ENCODE data around the gene ERLEC1. TPM values are rescaled to one million over a fixed set of nuclear protein-coding genes. Genes with fewer than 3 reads are reported as not detected.

The ERLEC1 gene
- total RNA-seq, 1 donor from 2014 or later = 22.2 TPM

GRCh38 chr2:53859206-53860181 lies 72.7 kb downstream of the ERLEC1 start, which contains the start of gene GPR75:
TSS of gene GPR75 (minus strand) at chr2:53859967. CDS start at chr2:53854756, 5,211 bp downstream.
- H3K27ac Mint-ChIP-seq (ENCODE audit: unreplicated experiment) = no peak within 1 kb of the TSS
- no peaks in the 10 kb centered on the region for H3K9me3 Mint-ChIP-seq
- no peak for DNase-seq (ENCODE audit: low read depth, low spot score)
- H3K4me1 Mint-ChIP-seq = no peaks in the 10 kb centered on the region
- no peak within 1 kb of the TSS for H3K4me3 Mint-ChIP-seq
- no peaks in the 10 kb centered on the region for H3K27me3 Mint-ChIP-seq (ENCODE audit: low read depth)
- H3K36me3 Mint-ChIP-seq (ENCODE audit: low read depth) = peaks cover 19% of the 10 kb centered on the region
- TF ChIP-seq CTCF (conservative IDR thresholded peaks at IDR 0.05) = no peak

DNA sequence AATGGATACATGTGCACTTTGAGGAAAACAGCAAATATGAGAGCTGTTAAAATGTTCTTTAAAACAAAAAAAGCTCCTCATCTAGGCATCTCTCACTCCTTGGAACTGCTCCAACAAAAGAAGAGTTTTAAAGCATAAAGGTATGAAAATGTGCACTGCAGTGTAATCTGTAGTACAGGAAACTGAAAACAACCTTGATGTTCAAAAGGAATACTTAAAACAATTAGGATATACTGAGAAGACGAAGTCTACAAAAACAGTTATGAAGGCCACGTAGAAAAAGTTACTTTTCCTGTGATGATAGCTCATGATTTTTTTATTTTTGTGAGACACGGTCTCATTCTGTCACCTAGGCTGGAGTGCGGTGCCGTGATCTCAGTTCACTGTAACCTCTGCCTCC lies 75.0 kb downstream of the ERLEC1 start:
- no peaks in the 10 kb centered on the region for H3K27me3 Mint-ChIP-seq (ENCODE audit: low read depth)
- no peak overlapping the region for H3K27ac Mint-ChIP-seq (ENCODE audit: unreplicated experiment)
- no peak overlapping the region for H3K4me3 Mint-ChIP-seq
- no peak for TF ChIP-seq CTCF (conservative IDR thresholded peaks at IDR 0.05)
- no peaks in the 10 kb centered on the region for H3K4me1 Mint-ChIP-seq
- H3K9me3 Mint-ChIP-seq = no peaks in the 10 kb centered on the region
- DNase-seq (ENCODE audit: low read depth, low spot score) = no peak
- peaks cover 23% of the 10 kb centered on the region for H3K36me3 Mint-ChIP-seq (ENCODE audit: low read depth)

- H3K4me1 Mint-ChIP-seq = no peaks in the 10 kb centered on the region
- no peak overlapping the region for H3K27ac Mint-ChIP-seq (ENCODE audit: unreplicated experiment)
- no peaks in the 10 kb centered on the region for H3K9me3 Mint-ChIP-seq
These were observed 76.8 kb downstream of the ERLEC1 start for GRCh38 chr2:53863538-53864227.

DNA sequence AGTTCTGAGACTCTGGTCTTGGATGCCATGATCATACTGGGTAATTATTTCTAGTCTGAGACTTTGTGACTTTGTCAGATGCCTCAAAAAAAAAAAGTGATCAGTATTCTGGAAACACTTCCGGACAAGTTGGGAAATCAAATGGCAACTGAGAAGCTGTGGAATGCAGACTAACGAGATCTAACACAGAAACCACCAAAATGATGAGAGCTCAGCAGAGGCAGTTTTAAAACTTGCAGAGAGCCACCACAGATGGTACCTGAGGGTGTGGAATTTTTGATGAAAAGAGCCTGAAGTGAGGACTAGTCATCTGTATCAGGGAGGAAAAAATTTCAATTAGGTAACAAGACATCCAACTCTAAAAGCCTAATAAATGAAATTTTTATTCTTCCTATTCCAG lies 78.4 kb downstream of the ERLEC1 start:
- no peak for TF ChIP-seq CTCF (conservative IDR thresholded peaks at IDR 0.05)
- Mint-ChIP-seq H3K36me3 (ENCODE audit: low read depth) (peaks cover 17% of the 10 kb centered on the region), H3K4me3 (no peak overlapping the region), H3K27ac (ENCODE audit: unreplicated experiment) (no peak overlapping the region), H3K9me3 (no peaks in the 10 kb centered on the region), H3K27me3 (ENCODE audit: low read depth) (no peaks in the 10 kb centered on the region), H3K4me1 (no peaks in the 10 kb centered on the region)
- no peak for DNase-seq (ENCODE audit: low read depth, low spot score)

More at GRCh38 chr2:53863538-53864227, 76.8 kb downstream of the ERLEC1 start:
- Mint-ChIP-seq H3K4me3 (no peak overlapping the region), H3K36me3 (ENCODE audit: low read depth) (peaks cover 17% of the 10 kb centered on the region), H3K27me3 (ENCODE audit: low read depth) (no peaks in the 10 kb centered on the region)
- no peak for TF ChIP-seq CTCF (conservative IDR thresholded peaks at IDR 0.05)
- no peak for DNase-seq (ENCODE audit: low read depth, low spot score)

- Mint-ChIP-seq H3K9me3 (no peaks in the 10 kb centered on the region), H3K4me1 (no peaks in the 10 kb centered on the region), H3K27ac (ENCODE audit: unreplicated experiment) (no peak overlapping the region), H3K27me3 (ENCODE audit: low read depth) (no peaks in the 10 kb centered on the region), H3K4me3 (no peak overlapping the region), H3K36me3 (ENCODE audit: low read depth) (peaks cover 16% of the 10 kb centered on the region)
- no peak for DNase-seq (ENCODE audit: low read depth, low spot score)
- TF ChIP-seq CTCF (conservative IDR thresholded peaks at IDR 0.05) = no peak
These were observed 79.1 kb downstream of the ERLEC1 start for GRCh38 chr2:53865962-53866361.
